Upper lobe of left lung (tissue), 6 donors: Measurements from ENCODE around the gene GRK5. TPM values are rescaled to one million over a fixed set of nuclear protein-coding genes. Genes with fewer than 3 reads are reported as not detected.

Experiments used
- ATAC-seq, 2 donors: fragments of 200-7000 bp; cut with Tn5 transposase; one replicate each; pipeline ENCODE4 v1.9.1; 2022; ENCODE audit warnings: mild to moderate bottlenecking in 2 of 2, moderate library complexity in 2 of 2; ENCODE audit not compliant: low FRiP score in 2 of 2
- DNase-seq, 2 donors: peaks; one replicate each; pipeline ENCODE4 v3.0.0-alpha.2; 2019 to 2020
- H3K27ac ChIP-seq, 4 donors: fragments of 200-600 bp; sonication (generic); one replicate each; pipeline ENCODE4 v1.5.1; 2016 to 2019
- H3K27me3 ChIP-seq, 4 donors: fragments of 200-600 bp; sonication (generic); one replicate each; pipeline ENCODE4 v1.5.1; 2017 to 2019
- H3K36me3 ChIP-seq, 4 donors: fragments of 200-600 bp; sonication (generic); one replicate each; pipeline ENCODE4 v1.5.1; 2016 to 2019
- H3K4me1 ChIP-seq, 4 donors: fragments of 200-600 bp; sonication (generic); one replicate each; pipeline ENCODE4 v1.5.1; 2018 to 2019
- H3K4me3 ChIP-seq, 4 donors: fragments of 200-600 bp; sonication (generic); one replicate each; pipeline ENCODE4 v1.5.1; 2017 to 2019; ENCODE audit warnings: mild to moderate bottlenecking in 2 of 4, moderate library complexity in 1 of 4
- H3K9me3 ChIP-seq, 4 donors: fragments of 200-600 bp; sonication (generic); one replicate each; pipeline ENCODE4 v1.5.1; 2018 to 2019
- EP300 ChIP-seq, 4 donors: sonication (generic); formaldehyde crosslinking; IDR thresholded peaks; one replicate each; pipeline ENCODE4 v1.5.1; 2017; ENCODE audit warnings: antibody characterized with exemption in 4 of 4, control low read depth in 2 of 4
- POLR2A ChIP-seq, 4 donors: fragments of 450-650 bp; IDR thresholded peaks; one replicate each; pipeline ENCODE4 v1.5.1; 2016 to 2017; ENCODE audit warnings: antibody characterized with exemption in 4 of 4, mild to moderate bottlenecking in 2 of 4
- POLR2AphosphoS5 ChIP-seq, 2 donors: sonication (generic); formaldehyde crosslinking; IDR thresholded peaks; one replicate each; pipeline ENCODE4 v1.5.1; 2017; ENCODE audit warnings: antibody characterized with exemption in 2 of 2
- WGBS, 2 donors: methylation state at CpG; one replicate each; pipeline ENCODE4 v1.1.5; 2017 to 2018; 5-methylcytosine and 5-hydroxymethylcytosine counted together
- total RNA-seq, 6 donors: library from RNA; depleted of rRNA in 4 of 6; stranded (reverse); fragments of >200 nt in 4 of 6; gene quantifications; one replicate each; pipeline versions ENCODE4 v1.1.0 to v1.2.1, GENCODE V29; 2016 to 2021
- TF ChIP-seq, protein P1 (sequence below), 6 experiments: fragments of 450-650 bp in 4 of 6; fragments of 200-600 bp in 2 of 6; sonication (generic) in 2 of 6; IDR thresholded peaks; one replicate each; pipeline ENCODE4 v1.5.1; 2016 to 2019; ENCODE audit warnings: antibody characterized with exemption in 6 of 6
- donor health status: DM: no; HTN: no; CAD: no; lungs with moderate emphysema.
- donor health status: DM: no; HTN: yes; CAD: no; lungs with severe emphysema.

GRK5 gene
- total RNA-seq, 6 donors from 2014 or later: 38.6 to 80.9 (median 61.1) TPM

DNA sequence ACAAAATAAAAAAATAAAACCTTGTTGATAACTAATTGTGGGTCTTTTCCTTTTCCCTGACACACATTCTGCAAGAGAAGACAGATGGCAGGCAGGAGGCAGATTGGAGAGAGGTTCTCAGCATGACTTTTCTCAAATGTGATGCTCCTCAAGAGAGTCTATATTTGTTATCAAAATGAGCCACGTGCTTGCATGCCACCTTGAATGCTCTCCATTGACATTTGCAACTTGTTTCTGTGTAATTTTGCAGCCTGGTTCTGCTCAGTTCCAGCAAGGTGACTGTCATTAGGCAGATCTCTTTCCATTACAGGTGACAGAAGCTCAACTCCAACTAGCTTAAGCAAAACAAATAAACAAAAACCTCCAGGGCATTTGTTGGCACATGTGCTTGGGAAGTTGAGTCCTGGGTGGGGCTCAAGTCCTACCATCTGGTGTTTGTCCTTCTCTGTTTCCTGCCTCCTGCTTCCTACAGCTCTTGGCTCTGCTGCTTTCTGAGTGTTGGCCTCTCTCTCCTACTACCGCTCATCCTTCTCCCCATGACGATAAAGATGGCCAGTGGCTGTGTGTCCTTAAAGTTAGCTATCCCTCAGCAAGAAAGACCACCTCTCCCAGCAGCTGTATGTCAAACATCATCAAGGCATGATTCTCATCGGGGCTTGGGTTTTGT lies 56.7 kb downstream of the GRK5 start:
- H3K4me1 ChIP-seq: peaks cover 33 to 52% (median 42%) of the 10 kb centered on the region in 4 donors

DNA sequence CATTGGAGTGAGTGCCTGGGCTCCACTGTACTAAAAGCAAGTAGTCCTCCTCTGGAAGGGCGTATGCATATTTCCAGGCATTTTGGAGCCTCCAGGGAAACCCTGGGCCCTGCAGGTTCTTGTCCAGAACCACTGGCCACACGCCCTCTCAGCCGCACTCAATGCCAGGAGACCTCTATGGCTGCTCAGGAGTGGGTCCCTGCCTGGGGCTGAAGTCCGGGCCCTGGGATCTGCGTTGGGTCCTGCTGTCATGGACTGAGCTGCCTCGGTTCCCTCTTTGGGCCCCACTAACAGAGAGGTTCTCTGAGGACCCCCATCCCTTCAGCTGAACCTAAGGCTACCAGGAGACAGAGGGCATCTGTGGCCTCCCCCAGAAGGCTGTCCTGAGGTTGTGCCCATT lies 58.3 kb downstream of the GRK5 start:
- Histone ChIP-seq H3K4me3 (no peak overlapping the region), H3K36me3 (peaks cover 0 to 5% (median 0%) of the 10 kb centered on the region in 4 donors), H3K9me3 (no peaks in the 10 kb centered on the region), H3K27ac (peak overlapping the region in 2 of 4 donors; percentile 68 to 88), H3K4me1 (peaks cover 47 to 68% (median 56%) of the 10 kb centered on the region in 4 donors), H3K27me3 (no peaks in the 10 kb centered on the region)
- DNase-seq (no peak), ATAC-seq (no peak)
- WGBS, 2 donors: 90 to 100% methylated on average over 1 to 6 of the region's 6 CpGs
- TF ChIP-seq, protein P1, sequence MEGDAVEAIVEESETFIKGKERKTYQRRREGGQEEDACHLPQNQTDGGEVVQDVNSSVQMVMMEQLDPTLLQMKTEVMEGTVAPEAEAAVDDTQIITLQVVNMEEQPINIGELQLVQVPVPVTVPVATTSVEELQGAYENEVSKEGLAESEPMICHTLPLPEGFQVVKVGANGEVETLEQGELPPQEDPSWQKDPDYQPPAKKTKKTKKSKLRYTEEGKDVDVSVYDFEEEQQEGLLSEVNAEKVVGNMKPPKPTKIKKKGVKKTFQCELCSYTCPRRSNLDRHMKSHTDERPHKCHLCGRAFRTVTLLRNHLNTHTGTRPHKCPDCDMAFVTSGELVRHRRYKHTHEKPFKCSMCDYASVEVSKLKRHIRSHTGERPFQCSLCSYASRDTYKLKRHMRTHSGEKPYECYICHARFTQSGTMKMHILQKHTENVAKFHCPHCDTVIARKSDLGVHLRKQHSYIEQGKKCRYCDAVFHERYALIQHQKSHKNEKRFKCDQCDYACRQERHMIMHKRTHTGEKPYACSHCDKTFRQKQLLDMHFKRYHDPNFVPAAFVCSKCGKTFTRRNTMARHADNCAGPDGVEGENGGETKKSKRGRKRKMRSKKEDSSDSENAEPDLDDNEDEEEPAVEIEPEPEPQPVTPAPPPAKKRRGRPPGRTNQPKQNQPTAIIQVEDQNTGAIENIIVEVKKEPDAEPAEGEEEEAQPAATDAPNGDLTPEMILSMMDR (IDR thresholded peaks at IDR 0.05): no peak
- TF ChIP-seq POLR2A (IDR thresholded peaks at IDR 0.05) (no peak), EP300 (IDR thresholded peaks at IDR 0.05) (no peak)

More for the DNA sequence above, 56.7 kb downstream of the GRK5 start:
- Histone ChIP-seq H3K27ac (peak overlapping the region; percentile 60 to 88 (median 71)), H3K9me3 (no peaks in the 10 kb centered on the region), H3K36me3 (peaks cover 0 to 5% (median 0%) of the 10 kb centered on the region in 4 donors), H3K4me3 (no peak overlapping the region), H3K27me3 (no peaks in the 10 kb centered on the region)
- DNase-seq: no peak
- TF ChIP-seq, protein P1 (IDR thresholded peaks at IDR 0.05): no peak
- TF ChIP-seq POLR2AphosphoS5 (IDR thresholded peaks at IDR 0.05): peak; percentile 39 to 58
- TF ChIP-seq POLR2A (IDR thresholded peaks at IDR 0.05): no peak
- peak in 1 of 4 donors; percentile 32 for TF ChIP-seq EP300 (IDR thresholded peaks at IDR 0.05)
- 43 to 46% methylated on average over 4 of the region's 4 CpGs for WGBS, 2 donors
- peak in 1 of 2 donors; percentile 46 for ATAC-seq

DNA sequence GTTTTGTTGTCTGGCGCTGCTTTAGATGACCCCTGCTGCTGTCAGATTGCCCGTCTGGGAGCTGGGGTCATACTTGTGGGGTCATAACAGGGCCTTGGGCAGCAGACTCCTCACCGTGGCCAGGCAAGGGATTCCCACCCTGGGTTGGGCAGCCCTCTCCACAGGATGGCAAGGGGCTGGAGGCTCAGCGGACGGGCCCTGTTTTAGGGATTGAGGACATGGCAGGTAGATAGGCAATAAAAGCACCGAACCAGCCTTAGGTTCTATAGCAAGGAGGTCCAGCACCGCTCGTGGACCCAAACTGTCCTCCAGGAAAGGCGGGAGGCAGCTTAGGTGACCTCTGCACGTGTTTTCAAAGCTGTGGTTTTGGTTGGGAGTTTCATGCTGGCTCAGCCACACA lies 60.0 kb downstream of the GRK5 start:
- Histone ChIP-seq H3K4me1 (peaks cover 62 to 84% (median 70%) of the 10 kb centered on the region in 4 donors), H3K27me3 (no peaks in the 10 kb centered on the region), H3K36me3 (peaks cover 0 to 5% (median 0%) of the 10 kb centered on the region in 4 donors), H3K9me3 (no peaks in the 10 kb centered on the region), H3K4me3 (no peak overlapping the region), H3K27ac (peak overlapping the region; percentile 86 to 94 (median 88))
- ATAC-seq (no peak), DNase-seq (no peak)
- TF ChIP-seq POLR2AphosphoS5 (IDR thresholded peaks at IDR 0.05) (no peak), POLR2A (IDR thresholded peaks at IDR 0.05) (no peak), EP300 (IDR thresholded peaks at IDR 0.05) (no peak)
- TF ChIP-seq, protein P1 (IDR thresholded peaks at IDR 0.05): no peak
- 83 to 93% methylated on average over 1 to 10 of the region's 10 CpGs for WGBS, 2 donors

DNA sequence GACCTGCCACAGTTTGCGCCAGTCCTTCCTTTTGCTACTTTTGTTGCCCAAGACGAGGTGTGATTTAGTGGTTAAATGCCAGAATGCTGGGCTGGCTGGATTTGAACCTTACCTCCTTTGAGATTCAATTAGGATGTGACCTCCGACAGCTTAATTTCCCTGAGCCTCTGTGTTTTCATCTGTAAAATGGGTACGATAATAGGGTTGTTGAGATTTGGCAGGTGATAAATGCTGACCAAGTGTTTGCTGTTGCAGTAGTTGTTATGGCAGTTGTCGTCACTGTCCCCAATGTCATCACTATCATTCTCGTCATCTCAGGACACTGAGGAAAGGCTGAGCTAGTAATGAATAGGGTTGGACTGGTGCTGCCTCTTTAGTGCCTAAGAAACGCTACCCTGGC lies 61.1 kb downstream of the GRK5 start:
- TF ChIP-seq POLR2A (IDR thresholded peaks at IDR 0.05): no peak
- TF ChIP-seq EP300 (IDR thresholded peaks at IDR 0.05): no peak
- TF ChIP-seq POLR2AphosphoS5 (IDR thresholded peaks at IDR 0.05): no peak
- TF ChIP-seq, protein P1 (IDR thresholded peaks at IDR 0.05): no peak
- WGBS, 2 donors: 79 to 82% methylated on average over 7 of the region's 7 CpGs
- Histone ChIP-seq H3K9me3 (no peaks in the 10 kb centered on the region), H3K36me3 (no peaks in the 10 kb centered on the region), H3K4me1 (peaks cover 70 to 87% (median 76%) of the 10 kb centered on the region in 4 donors), H3K4me3 (no peak overlapping the region), H3K27ac (peak overlapping the region; percentile 86 to 94 (median 88)), H3K27me3 (no peaks in the 10 kb centered on the region)
- DNase-seq (no peak), ATAC-seq (no peak)
